ENCODE results near the gene KCNIP1. TPM values are rescaled to one million over a fixed set of nuclear protein-coding genes. Genes with fewer than 3 reads are reported as not detected.

Gene KCNIP1
- total RNA-seq, 2 donors from 2014 or later: 0.52 to 0.99 TPM

DNA sequence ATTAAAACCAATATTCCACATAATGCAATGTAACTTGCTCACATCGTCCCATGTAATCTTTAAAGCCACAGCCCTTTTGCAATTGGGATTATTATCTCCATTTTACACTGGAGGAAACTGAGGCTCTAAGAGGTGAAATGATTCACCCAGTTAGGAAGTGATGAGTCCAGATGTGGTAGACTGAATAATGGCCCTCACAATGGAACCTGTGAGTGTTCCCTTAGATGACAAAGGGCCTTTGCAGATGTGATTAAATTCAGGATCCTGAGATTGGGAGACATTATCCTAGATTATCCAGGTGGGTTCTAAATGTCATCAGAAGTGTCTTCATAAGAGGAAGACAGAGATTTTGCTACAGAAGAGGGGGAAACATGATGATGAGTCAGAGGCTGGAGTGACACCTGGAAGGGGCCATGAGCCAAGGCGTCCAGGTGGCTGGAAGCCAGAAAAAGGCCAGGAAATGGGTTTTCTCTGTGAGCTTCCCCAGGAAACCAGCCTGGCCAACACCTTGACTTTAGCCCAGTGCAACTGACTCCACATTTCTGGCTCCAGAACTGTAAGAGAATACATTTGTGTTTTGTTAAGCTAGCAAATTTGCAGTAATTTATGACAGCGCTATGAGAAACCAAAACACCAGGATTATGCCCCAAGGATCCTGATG is 139.1 kb downstream of the KCNIP1 start:
- TF ChIP-seq POLR2A (IDR thresholded peaks at IDR 0.05): no peak
- TF ChIP-seq, protein P1, sequence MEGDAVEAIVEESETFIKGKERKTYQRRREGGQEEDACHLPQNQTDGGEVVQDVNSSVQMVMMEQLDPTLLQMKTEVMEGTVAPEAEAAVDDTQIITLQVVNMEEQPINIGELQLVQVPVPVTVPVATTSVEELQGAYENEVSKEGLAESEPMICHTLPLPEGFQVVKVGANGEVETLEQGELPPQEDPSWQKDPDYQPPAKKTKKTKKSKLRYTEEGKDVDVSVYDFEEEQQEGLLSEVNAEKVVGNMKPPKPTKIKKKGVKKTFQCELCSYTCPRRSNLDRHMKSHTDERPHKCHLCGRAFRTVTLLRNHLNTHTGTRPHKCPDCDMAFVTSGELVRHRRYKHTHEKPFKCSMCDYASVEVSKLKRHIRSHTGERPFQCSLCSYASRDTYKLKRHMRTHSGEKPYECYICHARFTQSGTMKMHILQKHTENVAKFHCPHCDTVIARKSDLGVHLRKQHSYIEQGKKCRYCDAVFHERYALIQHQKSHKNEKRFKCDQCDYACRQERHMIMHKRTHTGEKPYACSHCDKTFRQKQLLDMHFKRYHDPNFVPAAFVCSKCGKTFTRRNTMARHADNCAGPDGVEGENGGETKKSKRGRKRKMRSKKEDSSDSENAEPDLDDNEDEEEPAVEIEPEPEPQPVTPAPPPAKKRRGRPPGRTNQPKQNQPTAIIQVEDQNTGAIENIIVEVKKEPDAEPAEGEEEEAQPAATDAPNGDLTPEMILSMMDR (IDR thresholded peaks at IDR 0.05): no peak
- 34 to 41% methylated on average over 3 of the region's 3 CpGs for WGBS, 2 donors
- intact Hi-C loops (cut with DNase I): no loop called here
- no peak for DNase-seq
- H3K4me3 ChIP-seq: no peak overlapping the region
- no peaks in the 10 kb centered on the region for H3K9me3 ChIP-seq
- H3K36me3 ChIP-seq (replicated peaks in 1 of 2; ENCODE audit: insufficient read depth in 1 of 2, low read depth in 2 of 2): no peaks in the 10 kb centered on the region
- H3K27me3 ChIP-seq: no peaks in the 10 kb centered on the region
- no peak overlapping the region for H3K27ac ChIP-seq
- no peak for ATAC-seq
- H3K4me1 ChIP-seq: no peaks in the 10 kb centered on the region

DNA sequence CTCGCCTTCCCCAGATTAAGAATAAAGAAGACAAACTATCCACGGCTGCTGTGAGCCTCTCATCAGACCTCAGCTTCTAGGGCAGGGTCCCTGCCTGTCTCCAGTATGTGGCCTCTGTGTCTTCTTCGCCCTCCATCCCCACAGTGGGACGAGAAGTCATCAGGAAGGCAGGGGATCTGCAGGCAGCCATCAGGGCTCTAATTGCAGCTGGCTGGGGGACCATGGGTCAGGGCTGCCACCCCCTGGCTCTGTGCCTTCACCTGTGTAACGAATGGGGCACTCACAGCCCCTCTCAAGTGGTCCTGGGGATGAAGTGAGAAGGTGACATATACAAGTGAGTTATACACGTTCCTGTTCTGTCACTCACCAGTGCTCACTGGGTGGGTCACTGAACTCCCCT is 139.8 kb downstream of the KCNIP1 start:
- Histone ChIP-seq H3K4me1 (no peaks in the 10 kb centered on the region), H3K9me3 (no peaks in the 10 kb centered on the region), H3K4me3 (no peak overlapping the region), H3K36me3 (replicated peaks in 1 of 2; ENCODE audit: insufficient read depth in 1 of 2, low read depth in 2 of 2) (no peaks in the 10 kb centered on the region), H3K27ac (no peak overlapping the region), H3K27me3 (no peaks in the 10 kb centered on the region)
- WGBS, 2 donors: 48 to 55% methylated on average over 6 of the region's 6 CpGs
- TF ChIP-seq POLR2A (IDR thresholded peaks at IDR 0.05): no peak
- TF ChIP-seq, protein P1 (IDR thresholded peaks at IDR 0.05): no peak
- intact Hi-C loops (cut with DNase I): no loop called here
- DNase-seq: no peak
- no peak for ATAC-seq

- Histone ChIP-seq H3K4me3 (no peak overlapping the region), H3K4me1 (no peaks in the 10 kb centered on the region), H3K9me3 (no peaks in the 10 kb centered on the region), H3K36me3 (replicated peaks in 1 of 2; ENCODE audit: insufficient read depth in 1 of 2, low read depth in 2 of 2) (no peaks in the 10 kb centered on the region), H3K27me3 (no peaks in the 10 kb centered on the region), H3K27ac (no peak overlapping the region)
- ATAC-seq (no peak), DNase-seq (no peak)
- no peak for TF ChIP-seq POLR2A (IDR thresholded peaks at IDR 0.05)
- TF ChIP-seq, protein P1 (IDR thresholded peaks at IDR 0.05): no peak
- intact Hi-C loops (cut with DNase I): no loop called here
Measured at GRCh38 chr5:170644501-170644900, 140.7 kb downstream of the KCNIP1 start.

GRCh38 chr5:170648541-170648940 is 144.7 kb downstream of the KCNIP1 start:
- intact Hi-C loops (cut with DNase I): no loop called here

More at GRCh38 chr5:170648541-170648940, 144.7 kb downstream of the KCNIP1 start:
- ATAC-seq: no peak
- no peak for DNase-seq
- no peaks in the 10 kb centered on the region for H3K36me3 ChIP-seq (replicated peaks in 1 of 2; ENCODE audit: insufficient read depth in 1 of 2, low read depth in 2 of 2)
- H3K4me1 ChIP-seq: no peaks in the 10 kb centered on the region
- WGBS, 2 donors: 68 to 88% methylated on average over 2 of the region's 2 CpGs
- H3K4me3 ChIP-seq: no peak overlapping the region
- no peaks in the 10 kb centered on the region for H3K27me3 ChIP-seq
- H3K9me3 ChIP-seq: no peaks in the 10 kb centered on the region
- H3K27ac ChIP-seq: no peak overlapping the region
- TF ChIP-seq, protein P1 (IDR thresholded peaks at IDR 0.05): no peak
- no peak for TF ChIP-seq POLR2A (IDR thresholded peaks at IDR 0.05)

All from body of pancreas (tissue), 4 donors.